Measurements from ENCODE around the gene CLN5.
A peak's percentile ranks its signal among the peaks of the same experiment; 100 is the strongest.

The CLN5 gene

DNA sequence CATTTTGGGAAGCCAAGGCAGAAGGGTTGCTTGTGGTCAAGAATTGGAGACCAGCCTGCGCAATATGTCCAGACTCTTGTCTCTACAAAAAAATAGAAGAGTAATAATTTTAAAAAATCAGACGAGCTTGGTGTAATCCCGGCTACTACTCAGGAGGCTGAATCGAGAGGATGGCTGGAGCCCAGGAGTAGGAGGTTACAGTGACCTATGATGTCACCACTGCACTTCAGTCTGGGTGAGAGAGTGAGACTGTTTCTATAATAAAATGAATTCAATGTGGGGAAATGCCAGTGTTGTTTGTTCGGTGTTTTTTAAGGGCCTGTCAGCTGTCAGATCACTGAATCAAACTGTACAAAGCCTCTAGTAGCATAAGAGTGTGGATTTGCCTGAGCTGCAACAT, 36.3 kb downstream of the CLN5 start:
- peak overlapping the region; percentile 73 for H3K4me3 ChIP-seq (ENCODE audit: control insufficient read depth, low read depth, low read length)
- TF ChIP-seq, protein P1, sequence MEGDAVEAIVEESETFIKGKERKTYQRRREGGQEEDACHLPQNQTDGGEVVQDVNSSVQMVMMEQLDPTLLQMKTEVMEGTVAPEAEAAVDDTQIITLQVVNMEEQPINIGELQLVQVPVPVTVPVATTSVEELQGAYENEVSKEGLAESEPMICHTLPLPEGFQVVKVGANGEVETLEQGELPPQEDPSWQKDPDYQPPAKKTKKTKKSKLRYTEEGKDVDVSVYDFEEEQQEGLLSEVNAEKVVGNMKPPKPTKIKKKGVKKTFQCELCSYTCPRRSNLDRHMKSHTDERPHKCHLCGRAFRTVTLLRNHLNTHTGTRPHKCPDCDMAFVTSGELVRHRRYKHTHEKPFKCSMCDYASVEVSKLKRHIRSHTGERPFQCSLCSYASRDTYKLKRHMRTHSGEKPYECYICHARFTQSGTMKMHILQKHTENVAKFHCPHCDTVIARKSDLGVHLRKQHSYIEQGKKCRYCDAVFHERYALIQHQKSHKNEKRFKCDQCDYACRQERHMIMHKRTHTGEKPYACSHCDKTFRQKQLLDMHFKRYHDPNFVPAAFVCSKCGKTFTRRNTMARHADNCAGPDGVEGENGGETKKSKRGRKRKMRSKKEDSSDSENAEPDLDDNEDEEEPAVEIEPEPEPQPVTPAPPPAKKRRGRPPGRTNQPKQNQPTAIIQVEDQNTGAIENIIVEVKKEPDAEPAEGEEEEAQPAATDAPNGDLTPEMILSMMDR (conservative IDR thresholded peaks at IDR 0.05; ENCODE audit: control insufficient read depth, insufficient read depth, low read depth, low read length) = no peak

DNA sequence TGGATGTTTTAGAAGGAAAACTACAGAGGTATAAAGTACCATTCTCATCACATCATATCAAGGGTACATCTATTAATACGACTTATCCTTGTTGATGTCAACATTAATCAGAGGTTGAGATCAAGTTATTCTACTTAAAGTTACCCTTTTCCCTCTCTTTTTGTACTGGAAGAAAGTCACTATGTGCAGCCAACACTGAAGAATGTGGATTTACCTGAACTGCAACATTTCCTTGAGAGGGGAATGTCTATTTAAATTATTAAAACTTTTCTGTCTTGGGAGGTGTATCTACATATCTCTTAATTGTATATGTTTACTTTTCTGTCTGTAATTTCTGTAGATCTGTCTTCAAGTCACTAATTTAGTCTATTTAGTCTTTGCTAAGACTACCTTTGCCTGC, 37.6 kb downstream of the CLN5 start:
- no peak overlapping the region for H3K4me3 ChIP-seq (ENCODE audit: control insufficient read depth, low read depth, low read length)
- no peak for DNase-seq (ENCODE audit: low read depth)
- TF ChIP-seq, protein P1 (conservative IDR thresholded peaks at IDR 0.05; ENCODE audit: control insufficient read depth, insufficient read depth, low read depth, low read length) = no peak

More for the DNA sequence above, 36.3 kb downstream of the CLN5 start:
- DNase-seq (ENCODE audit: low read depth) = peak; percentile 75

DNA sequence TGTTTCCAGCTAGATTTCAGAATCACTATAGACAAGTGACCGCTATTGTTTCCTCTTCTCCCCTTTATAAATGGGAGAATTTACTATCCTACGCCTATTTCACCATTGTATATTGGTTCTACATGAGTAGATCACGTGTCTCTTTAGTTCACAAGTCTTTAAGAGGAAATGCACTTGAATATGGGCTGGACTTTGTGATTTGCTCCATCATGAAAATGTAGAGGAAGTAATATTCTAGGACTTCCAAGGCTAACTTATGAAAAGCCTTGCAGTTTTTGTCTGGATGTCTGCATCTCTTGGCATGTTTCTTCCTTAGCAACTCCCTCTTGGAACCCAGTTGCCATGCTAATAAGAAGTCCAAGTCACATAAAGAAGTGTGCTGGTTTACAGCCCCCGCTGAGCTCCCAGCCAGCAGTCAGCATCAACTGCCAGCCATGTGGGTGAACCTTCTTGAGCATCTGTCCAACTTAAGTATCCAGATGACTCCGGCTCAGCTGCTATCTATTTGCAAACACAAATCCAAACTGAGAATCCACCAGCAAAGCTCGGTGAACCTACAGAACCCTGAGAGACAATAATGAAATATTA, 39.9 kb downstream of the CLN5 start:
- no peak overlapping the region for H3K4me3 ChIP-seq (ENCODE audit: control insufficient read depth, low read depth, low read length)
- TF ChIP-seq, protein P1 (conservative IDR thresholded peaks at IDR 0.05; ENCODE audit: control insufficient read depth, insufficient read depth, low read depth, low read length) = no peak
- DNase-seq (ENCODE audit: low read depth) = no peak

DNA sequence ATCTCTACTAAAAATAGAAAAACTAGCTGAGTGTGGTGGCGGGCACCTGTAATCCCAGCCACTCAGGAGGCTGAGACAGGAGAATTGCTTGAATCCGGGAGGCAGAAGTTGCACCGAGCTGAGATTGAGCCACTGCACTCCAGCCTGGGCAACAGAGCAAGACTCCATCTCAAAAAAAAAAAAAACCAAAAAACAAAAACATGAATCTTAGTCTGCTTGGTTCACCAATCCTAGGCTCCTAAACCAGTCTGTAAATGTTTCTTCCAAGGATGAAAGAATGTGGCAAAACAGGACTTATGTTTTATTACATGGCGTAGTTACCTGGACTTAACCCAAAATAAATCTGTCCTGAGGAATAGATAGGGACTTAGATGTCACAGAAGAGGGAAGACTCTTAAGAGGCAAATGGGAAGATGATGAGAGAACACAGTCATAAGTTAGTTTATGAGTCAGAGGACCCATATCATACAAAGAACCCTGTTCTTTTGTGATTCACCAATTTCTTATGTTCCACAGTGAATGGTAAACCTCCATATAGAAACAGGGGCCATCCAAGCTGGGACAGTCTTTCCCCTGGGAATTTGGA, 41.9 kb downstream of the CLN5 start:
- peak; percentile 77 for DNase-seq (ENCODE audit: low read depth)
- no peak overlapping the region for H3K4me3 ChIP-seq (ENCODE audit: control insufficient read depth, low read depth, low read length)
- TF ChIP-seq, protein P1 (conservative IDR thresholded peaks at IDR 0.05; ENCODE audit: control insufficient read depth, insufficient read depth, low read depth, low read length) = no peak

DNA sequence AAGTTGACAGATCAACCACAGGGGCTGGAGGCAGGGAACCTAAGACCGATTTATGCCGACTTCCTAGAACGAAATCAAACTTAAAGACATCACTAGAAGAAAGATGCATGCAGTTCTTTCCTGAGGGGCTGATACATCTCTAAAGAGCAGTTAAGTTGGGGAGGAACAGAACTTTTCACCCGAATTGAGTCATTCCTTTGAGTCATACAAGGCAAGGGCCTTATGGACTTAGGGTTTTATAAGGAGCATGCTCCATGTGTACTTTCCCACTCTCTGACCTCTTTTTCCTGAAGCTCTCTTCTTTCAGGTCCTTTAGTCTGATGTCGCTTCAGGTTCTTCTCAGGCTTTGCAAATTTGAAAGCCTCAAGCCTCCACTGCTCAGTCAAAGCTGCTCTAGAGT, 43.0 kb downstream of the CLN5 start:
- DNase-seq (ENCODE audit: low read depth) = peak; percentile 94
- TF ChIP-seq, protein P1 (conservative IDR thresholded peaks at IDR 0.05; ENCODE audit: control insufficient read depth, insufficient read depth, low read depth, low read length) = no peak
- no peak overlapping the region for H3K4me3 ChIP-seq (ENCODE audit: control insufficient read depth, low read depth, low read length)

DNA sequence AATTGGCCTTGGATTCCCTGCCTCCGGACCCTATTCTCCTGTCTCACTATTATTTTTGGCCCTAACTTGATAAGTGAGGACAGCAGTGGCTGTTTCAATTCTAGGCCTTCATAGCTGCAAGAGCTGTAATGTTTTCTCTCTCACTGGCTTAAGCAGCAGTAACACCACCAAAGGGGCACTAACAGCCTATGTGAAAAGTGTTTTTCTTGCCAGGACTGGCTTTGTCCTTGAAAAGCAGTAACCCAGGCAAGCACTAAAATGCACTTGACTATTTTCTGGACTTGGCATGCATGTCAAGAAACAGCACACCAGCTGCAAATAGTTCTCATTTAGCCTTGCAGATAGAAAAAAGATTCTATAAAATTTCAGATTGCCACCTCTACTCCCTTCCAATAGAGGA, 44.4 kb downstream of the CLN5 start:
- TF ChIP-seq, protein P1 (conservative IDR thresholded peaks at IDR 0.05; ENCODE audit: control insufficient read depth, insufficient read depth, low read depth, low read length) = no peak
- no peak for DNase-seq (ENCODE audit: low read depth)
- H3K4me3 ChIP-seq (ENCODE audit: control insufficient read depth, low read depth, low read length) = no peak overlapping the region
